GM21526 (cell line): ENCODE measurements around the gene ADAM19.

Source experiments
- ATAC-seq: cut with Tn5 transposase; IDR thresholded peaks from one replicate; pipeline ENCODE4 v1.9.1; 2021; ENCODE audit warnings: moderate library complexity; ENCODE audit not compliant: unreplicated experiment, low FRiP score

The ADAM19 gene

GRCh38 chr5:157598350-157598936 is 22.9 kb upstream of the ADAM19 start:
- no peak for ATAC-seq

- ATAC-seq = no peak
These were observed 21.7 kb upstream of the ADAM19 start for GRCh38 chr5:157597277-157597676.

GRCh38 chr5:157596487-157596886 is 20.9 kb upstream of the ADAM19 start:
- peak; percentile 76 for ATAC-seq

- ATAC-seq = no peak
These were observed 19.3 kb upstream of the ADAM19 start for GRCh38 chr5:157594675-157595459.

DNA sequence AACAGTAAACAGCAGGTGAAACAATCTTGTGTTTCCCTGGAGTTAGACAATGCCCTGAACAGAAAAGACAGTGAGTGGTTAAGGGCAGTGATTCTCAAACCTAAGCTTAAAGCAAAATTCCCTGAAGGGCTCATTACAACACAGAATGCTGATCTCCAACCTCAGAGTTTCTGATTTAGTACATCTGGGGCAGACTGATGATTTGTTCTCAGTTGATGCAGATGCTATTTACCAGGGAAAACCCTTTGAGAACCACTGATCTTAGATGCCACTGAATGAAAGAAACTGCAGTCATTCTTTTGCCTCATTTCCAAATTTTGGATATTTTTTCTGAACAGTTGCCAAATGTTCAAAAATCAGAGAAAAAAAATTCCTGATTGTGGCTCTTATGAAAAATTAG is 18.7 kb upstream of the ADAM19 start:
- no peak for ATAC-seq

DNA sequence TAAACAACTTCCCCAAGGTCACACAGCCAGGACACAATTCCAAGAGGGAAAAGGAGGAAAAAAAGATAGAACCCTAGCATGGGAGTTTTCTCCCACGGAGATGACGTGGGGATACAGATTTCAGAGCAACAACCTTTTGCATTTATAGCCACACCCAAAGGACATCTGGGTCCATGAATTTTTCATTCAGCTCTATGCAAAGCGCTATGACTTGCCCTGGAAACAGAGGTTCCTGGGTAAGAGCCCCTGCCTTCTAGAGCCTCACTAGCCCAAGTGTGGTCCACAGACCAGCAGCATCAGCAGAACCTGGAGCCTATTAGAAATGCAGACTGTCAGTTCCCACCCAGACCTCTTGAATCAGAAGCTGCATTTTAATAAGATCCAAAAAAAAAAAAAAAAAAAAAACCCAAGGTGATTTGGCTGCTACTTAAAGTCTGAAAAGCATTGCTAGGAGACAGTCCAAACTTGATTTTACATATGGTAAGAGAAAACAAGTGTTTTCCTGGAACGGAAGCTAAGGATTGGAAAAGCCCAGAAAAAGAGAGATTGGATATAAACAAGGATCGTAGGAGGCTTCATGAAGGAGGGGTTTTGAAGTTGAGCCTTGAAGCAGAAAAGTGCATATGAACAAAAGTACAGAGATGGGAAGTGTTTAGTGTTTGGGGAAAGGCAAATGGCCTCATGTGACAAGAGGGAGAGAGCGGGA is 17.6 kb upstream of the ADAM19 start:
- ATAC-seq = no peak

DNA sequence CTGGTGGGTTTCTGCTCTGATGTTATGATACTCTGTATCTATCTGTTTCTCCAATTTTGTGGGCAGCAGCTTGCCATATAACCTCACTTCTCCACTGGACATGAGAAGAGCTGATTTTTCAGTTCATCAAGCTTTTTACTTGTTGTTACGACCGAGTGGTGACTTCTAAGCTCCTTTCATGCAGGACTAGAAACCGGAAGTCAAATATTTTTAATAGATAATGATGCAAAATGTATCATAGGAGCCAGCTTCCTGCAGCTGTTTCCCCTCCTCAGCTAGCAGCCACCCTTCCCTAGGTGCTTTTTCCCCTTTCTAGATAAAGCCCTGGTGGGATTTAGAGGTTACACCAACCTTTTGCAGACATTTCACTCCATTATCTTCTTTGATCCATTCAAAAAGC is 17.0 kb upstream of the ADAM19 start:
- no peak for ATAC-seq

GRCh38 chr5:157590478-157590877 is 14.9 kb upstream of the ADAM19 start:
- no peak for ATAC-seq

DNA sequence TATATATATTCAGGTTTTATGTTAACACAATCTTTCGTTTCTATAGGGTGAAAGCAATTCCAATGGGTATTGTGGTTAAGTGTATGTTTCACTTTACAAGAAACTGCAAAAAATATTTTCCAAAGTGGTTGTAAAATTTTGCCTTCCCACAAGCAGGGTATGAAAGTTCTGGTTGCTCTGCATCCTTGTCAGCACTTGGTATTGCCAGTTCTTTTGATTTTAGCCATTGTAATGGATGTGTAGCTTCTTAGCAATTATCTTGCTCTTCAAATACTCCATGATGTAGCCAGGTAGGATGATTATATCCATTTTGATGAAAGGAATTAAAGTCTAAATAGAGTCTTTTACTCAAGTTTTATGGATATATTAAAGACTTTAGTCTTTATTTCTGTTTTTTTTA is 9.1 kb upstream of the ADAM19 start:
- no peak for ATAC-seq

DNA sequence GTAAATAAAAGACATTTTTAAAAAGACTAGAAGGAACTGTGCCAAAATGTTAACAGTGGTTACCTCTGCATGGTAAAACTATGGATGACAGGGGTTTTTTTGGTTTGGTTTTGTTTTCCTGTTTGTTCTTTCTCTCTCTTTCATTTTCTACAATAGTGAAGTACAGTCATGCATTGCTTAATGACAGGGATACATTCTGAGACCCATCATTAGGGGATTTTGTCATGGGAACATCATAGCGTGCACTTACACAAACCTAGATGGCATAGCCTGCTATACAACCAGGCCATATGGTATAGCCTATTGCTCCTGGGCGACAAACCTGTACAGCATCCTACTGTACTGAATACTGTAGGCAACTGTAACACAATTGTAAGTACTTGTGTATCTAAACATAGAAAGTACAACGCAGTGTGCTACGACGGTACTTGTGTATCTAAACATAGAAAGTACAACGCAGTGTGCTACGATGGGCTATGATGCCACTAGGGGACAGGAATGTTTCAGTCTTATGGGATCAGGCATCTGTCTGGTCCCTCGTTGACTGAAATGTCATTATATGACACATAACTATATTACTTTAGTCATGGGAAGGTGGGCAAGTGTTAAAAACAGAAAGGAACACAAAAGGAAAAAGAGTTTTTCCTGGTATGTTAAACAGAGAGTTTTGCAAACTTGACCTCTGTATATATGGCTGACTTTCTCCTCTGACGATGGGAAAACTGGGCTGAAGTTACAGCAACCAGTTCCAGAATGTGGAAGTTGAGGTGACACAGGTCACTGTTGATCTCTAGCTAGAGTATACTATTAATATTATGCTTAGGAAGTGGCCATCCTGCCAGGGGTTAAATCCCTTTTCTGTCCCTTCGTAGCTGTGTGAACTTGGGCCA is 7.4 kb upstream of the ADAM19 start:
- no peak for ATAC-seq

GRCh38 chr5:157581901-157582300 is 6.3 kb upstream of the ADAM19 start:
- no peak for ATAC-seq

GRCh38 chr5:157578079-157578780 is 2.7 kb upstream of the ADAM19 start:
- no peak for ATAC-seq

GRCh38 chr5:157576678-157577077 is 1.1 kb upstream of the ADAM19 start:
- ATAC-seq = no peak

DNA sequence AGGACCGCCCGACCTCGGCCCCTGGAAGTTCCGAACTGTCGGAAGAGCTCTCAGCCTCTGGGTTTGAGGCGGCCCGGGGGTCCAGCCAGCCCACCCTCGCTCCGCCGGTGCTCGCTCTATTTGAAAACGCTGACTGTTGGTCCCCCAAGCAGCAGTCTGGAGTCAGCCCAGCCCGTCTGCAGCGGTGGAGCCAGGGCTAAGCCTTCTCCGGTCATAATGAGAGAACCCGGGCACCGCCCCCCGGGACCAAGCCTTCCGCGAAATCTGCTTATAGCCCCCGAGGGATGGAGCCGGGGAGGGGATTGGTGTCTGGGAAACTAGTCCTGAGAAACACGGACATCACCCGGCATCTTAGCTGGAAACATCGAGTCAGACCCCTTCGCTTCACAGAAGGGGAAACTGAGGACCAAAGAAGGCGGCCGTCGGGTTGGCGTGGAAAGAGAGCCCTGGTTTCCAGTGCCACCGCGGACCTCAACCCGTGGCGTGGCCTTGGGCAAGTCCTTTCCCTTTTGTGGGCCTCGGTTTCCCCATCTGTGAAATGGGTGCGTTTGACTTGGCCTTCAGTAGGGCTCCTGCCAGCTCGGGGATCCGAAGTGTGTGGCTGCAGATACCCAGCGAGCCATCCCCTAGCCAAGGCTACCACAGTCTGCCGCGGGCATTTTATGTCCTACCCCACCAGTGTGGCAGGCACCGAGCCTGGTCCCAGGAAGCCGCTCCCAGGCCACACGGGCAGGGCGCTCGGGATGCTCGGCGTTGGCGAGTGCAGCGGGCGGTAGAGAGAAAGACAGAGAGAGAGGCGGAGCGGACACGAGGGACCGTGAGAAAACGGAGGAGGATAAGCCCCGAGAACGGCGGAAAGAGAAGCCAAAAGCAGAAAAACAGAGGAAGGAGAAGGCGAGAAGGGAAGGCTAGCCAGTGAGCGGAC is 857 bp downstream of the ADAM19 start:
- ATAC-seq = no peak

DNA sequence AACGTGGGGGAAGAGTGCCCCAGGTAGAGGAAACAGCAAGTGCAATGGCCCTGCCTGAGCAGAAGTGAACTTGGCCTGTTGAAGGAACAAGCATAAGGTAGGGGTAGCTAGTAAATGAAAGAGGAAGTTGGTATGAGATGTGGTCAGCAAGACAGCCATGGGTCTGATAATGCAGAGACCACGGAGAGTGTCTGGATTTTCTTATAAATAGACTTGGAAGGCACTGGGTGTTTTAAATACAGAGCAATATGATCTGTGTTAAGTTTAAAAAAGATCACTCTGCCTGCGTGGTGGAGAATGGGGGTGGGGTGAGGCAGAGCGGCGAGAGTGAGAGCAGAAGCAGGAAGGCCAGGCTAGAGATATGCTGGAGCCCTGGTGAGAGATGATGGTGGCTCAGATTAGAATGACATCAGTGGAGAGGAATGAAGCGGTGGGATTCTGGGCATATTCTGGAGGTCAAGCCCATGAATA is 4.2 kb downstream of the ADAM19 start:
- ATAC-seq = peak; percentile 77

DNA sequence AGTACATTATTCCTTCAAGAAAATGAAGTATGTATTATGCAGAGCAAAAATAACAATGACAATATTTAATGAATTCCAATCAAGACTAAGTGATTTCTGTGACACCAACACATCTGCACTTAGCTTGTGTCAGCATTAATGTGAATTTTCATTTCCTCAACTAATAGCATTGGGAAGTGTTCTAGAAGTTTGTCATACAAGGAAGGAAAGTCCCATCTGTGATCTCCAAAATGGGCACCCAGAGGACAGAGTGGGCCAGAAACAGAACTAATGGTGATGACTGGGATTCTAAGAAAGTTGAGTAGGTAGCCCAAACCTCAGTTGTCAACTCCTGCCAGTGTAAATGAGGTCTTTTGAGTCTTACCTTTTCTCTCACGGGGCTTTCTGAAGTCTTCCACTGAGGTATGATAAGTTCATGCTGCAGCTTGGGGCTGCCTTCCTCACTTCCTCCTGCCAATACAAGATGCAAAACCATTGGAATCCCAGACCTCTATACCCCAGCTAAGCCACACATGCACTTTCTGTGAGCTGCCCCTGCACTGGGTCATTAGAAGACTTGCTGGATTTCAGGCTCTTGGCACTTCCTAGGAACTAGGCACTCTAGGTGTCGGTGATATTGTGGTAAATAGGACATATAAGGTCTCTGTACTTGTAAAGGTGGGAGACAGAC is 4.9 kb downstream of the ADAM19 start:
- ATAC-seq = no peak

GRCh38 chr5:157568720-157569119 is 6.9 kb downstream of the ADAM19 start:
- ATAC-seq = no peak

DNA sequence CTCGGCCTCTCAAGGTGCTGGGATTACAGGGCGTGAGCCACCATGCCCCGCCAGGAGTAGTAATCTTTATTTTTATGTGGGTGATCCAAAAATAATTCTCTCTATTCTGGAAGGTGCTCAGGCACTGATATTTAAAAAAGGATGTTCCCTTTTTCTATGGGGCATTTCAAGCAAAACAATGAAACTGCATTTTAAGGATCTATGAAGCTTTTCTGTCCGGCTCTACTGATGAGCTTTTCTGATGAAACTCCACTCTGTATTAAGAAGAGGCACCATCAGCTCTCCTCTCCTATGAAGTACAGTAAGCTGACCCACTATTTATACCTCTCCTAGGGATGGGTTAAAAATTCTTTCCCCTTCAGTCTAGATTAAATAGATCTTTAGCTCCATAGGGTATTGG is 7.4 kb downstream of the ADAM19 start:
- ATAC-seq = no peak
